HCT116 (cell line): Measurements from ENCODE around the gene XKR3.
"Not testable (repeated sequence)": the region's sequence is repeated elsewhere in the genome, so short reads cannot be mapped to it uniquely, and the experiment has no call there.

Experiments used
- CTCF ChIP-seq, 3 experiments: fragments of 200-600 bp in 1 of 3; sonication (generic) in 1 of 3; IDR thresholded peaks in 2 of 3; conservative IDR thresholded peaks in 1 of 3; 2 replicates each; pipeline ENCODE4 v1.5.1; 2012 to 2017; ENCODE audit warnings: low read depth in 2 of 3, low read length in 2 of 3, antibody characterized with exemption in 1 of 3, borderline replicate concordance in 1 of 3, control low read depth in 1 of 3, mild to moderate bottlenecking in 1 of 3, mixed read lengths in 1 of 3, mixed run types in 1 of 3, moderate library complexity in 1 of 3; ENCODE audit not compliant: insufficient read depth in 1 of 3
- EGR1 ChIP-seq: IDR thresholded peaks from 2 replicates; pipeline ENCODE4 v1.6.1; 2012; ENCODE audit warnings: low read depth
- POLR2AphosphoS5 ChIP-seq: IDR thresholded peaks from 2 replicates; pipeline ENCODE4 v1.6.1; 2011; ENCODE audit warnings: mild to moderate bottlenecking, low read depth, low read length, moderate library complexity
- REST ChIP-seq: IDR thresholded peaks from 2 replicates; pipeline ENCODE4 v1.6.1; 2012; ENCODE audit warnings: low read depth

GRCh38 chr22:16760416-16760815 lies 64.8 kb downstream of the XKR3 start:
- not testable (repeated sequence) for TF ChIP-seq EGR1; POLR2AphosphoS5; CTCF (IDR thresholded peaks at IDR 0.05 in 2 of 3, conservative IDR thresholded peaks at IDR 0.05 in 1 of 3; ENCODE audit: borderline replicate concordance in 1 of 3, insufficient read depth in 1 of 3, low read depth in 2 of 3, low read length in 2 of 3); REST
